ENCODE data around the gene MOCOS. TPM values are rescaled to one million over a fixed set of nuclear protein-coding genes. Genes with fewer than 3 reads are reported as not detected.

Gene MOCOS
- total RNA-seq, 1 donor from 2014 or later: 2.0 TPM

DNA sequence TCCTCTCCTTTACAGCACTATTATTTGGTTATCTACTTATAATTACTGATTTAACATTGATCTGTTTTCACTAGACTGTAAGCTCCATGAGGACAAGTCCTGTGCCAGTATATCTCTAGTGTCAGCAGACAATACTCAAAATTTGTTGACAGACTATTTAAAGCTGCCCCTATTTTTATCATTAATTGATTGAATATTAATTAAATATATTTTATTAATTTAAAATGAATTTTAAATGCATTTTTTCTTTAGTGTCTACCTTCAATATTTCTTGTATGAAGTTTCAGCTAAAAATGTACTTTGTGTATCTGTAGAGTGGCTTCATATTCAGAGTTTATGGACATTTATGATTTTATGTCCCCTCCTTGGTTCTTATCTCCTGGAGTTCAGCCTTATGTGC is 83.9 kb downstream of the MOCOS start:
- H3K27me3 Mint-ChIP-seq: peaks cover 7% of the 10 kb centered on the region

DNA sequence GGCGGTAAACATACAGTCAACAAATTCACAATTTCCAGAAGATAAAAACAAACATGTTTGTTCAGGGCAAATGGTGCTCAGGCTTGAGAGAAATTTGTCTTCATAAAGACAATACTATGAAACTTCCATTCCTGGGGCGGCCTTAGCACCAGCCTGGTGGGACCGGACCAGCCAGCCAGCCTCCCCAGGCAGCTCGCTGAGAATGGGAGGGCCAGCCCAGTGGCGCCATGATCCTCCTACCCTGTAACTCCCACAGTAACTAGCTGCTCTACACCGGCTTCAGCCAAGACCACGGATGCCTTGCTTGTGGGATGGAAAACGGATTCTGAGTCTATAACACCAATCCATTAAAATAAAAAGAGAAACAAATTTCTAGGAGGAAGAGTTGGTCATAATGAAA is 86.0 kb downstream of the MOCOS start:
- Mint-ChIP-seq H3K27me3 (peaks cover 17% of the 10 kb centered on the region), H3K27ac (no peak overlapping the region), H3K9me3 (ENCODE audit: low read depth) (no peaks in the 10 kb centered on the region), H3K36me3 (ENCODE audit: insufficient read depth) (no peaks in the 10 kb centered on the region), H3K4me3 (ENCODE audit: low read depth) (no peak overlapping the region), H3K4me1 (ENCODE audit: low read depth) (no peaks in the 10 kb centered on the region)
- TF ChIP-seq, protein P1, sequence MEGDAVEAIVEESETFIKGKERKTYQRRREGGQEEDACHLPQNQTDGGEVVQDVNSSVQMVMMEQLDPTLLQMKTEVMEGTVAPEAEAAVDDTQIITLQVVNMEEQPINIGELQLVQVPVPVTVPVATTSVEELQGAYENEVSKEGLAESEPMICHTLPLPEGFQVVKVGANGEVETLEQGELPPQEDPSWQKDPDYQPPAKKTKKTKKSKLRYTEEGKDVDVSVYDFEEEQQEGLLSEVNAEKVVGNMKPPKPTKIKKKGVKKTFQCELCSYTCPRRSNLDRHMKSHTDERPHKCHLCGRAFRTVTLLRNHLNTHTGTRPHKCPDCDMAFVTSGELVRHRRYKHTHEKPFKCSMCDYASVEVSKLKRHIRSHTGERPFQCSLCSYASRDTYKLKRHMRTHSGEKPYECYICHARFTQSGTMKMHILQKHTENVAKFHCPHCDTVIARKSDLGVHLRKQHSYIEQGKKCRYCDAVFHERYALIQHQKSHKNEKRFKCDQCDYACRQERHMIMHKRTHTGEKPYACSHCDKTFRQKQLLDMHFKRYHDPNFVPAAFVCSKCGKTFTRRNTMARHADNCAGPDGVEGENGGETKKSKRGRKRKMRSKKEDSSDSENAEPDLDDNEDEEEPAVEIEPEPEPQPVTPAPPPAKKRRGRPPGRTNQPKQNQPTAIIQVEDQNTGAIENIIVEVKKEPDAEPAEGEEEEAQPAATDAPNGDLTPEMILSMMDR (IDR thresholded peaks at IDR 0.05; ENCODE audit: unreplicated experiment): no peak
- DNase-seq (ENCODE audit: low spot score, unreplicated experiment): no peak

More for the DNA sequence above, 83.9 kb downstream of the MOCOS start:
- Mint-ChIP-seq H3K27ac (no peak overlapping the region), H3K9me3 (ENCODE audit: low read depth) (no peaks in the 10 kb centered on the region), H3K36me3 (ENCODE audit: insufficient read depth) (no peaks in the 10 kb centered on the region), H3K4me1 (ENCODE audit: low read depth) (no peaks in the 10 kb centered on the region), H3K4me3 (ENCODE audit: low read depth) (no peak overlapping the region)
- TF ChIP-seq, protein P1 (IDR thresholded peaks at IDR 0.05; ENCODE audit: unreplicated experiment): no peak
- no peak for DNase-seq (ENCODE audit: low spot score, unreplicated experiment)

DNA sequence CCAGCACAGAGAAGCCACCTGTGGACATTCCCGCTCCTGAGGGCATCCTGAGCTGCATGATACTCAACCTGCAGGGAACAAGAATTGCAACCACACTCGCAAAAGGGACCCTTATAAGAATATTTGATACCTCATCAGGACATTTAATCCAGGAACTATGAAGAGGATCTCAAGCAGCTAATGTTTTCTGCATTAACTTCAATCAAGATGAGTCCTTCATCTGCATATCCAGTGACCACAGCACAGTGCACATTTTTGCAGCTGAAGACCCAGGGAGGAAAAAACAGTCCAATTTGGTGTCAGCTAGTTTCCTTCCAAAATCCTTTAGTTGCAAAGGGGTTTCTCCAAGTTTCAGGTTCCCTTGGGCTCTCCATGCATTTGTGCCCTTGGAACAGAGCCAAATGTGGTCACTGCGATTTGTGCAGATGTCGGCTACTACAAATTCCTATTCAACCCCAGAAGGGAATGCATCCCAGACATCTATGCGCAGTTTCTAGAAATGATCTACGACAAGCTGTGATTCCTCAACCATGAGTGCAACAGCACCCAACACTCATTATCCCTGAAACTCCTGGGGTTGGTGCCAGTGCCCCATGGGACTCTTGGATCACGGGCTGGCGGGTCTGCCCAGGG is 86.9 kb downstream of the MOCOS start:
- Mint-ChIP-seq H3K27ac (no peak overlapping the region), H3K9me3 (ENCODE audit: low read depth) (no peaks in the 10 kb centered on the region), H3K4me1 (ENCODE audit: low read depth) (no peaks in the 10 kb centered on the region), H3K27me3 (peaks cover 22% of the 10 kb centered on the region), H3K4me3 (ENCODE audit: low read depth) (no peak overlapping the region), H3K36me3 (ENCODE audit: insufficient read depth) (no peaks in the 10 kb centered on the region)
- DNase-seq (ENCODE audit: low spot score, unreplicated experiment): no peak
- TF ChIP-seq, protein P1 (IDR thresholded peaks at IDR 0.05; ENCODE audit: unreplicated experiment): no peak

DNA sequence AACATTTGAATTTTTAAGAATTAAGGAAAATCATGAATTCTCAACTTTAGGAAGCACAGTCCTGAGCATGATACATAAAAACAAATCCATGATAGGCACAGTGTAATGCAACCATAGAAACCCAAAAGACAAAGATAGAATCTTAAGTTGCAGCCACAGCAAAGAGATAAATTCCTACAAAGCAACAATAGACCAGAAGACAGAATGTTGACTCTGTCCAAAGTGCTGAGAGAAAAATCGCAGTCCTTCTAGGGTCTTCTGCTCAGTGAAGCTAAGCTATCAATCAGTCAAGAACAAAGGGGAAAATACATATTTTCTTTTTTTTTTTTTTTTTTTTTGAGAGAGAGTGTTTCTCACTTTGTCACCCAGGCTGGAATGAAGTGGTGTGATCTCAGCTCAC is 88.3 kb downstream of the MOCOS start:
- H3K9me3 Mint-ChIP-seq (ENCODE audit: low read depth): no peaks in the 10 kb centered on the region
- no peaks in the 10 kb centered on the region for H3K4me1 Mint-ChIP-seq (ENCODE audit: low read depth)
- no peak for DNase-seq (ENCODE audit: low spot score, unreplicated experiment)
- no peaks in the 10 kb centered on the region for H3K36me3 Mint-ChIP-seq (ENCODE audit: insufficient read depth)
- no peak overlapping the region for H3K27ac Mint-ChIP-seq
- H3K4me3 Mint-ChIP-seq (ENCODE audit: low read depth): no peak overlapping the region
- TF ChIP-seq, protein P1 (IDR thresholded peaks at IDR 0.05; ENCODE audit: unreplicated experiment): no peak
- peaks cover 34% of the 10 kb centered on the region for H3K27me3 Mint-ChIP-seq

DNA sequence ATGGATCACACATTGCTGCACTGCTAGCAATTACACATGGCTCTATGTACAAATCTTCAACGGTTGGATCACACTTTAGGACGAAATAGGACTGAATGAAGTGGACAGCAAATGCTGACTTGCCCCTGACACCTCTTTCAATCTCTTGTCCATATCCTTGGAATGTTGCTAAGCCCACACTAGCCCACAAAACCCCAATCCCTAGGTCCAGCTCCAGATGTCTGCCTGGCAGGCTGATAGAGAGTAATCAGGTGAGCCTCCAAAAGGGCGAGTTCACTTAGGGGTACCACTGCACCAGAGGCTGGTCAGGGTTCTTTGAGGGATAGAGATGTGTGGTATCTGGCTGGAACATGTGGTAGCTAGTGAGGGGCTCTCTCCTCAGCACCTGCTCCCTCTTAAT is 91.7 kb downstream of the MOCOS start:
- H3K27ac Mint-ChIP-seq: no peak overlapping the region
- H3K4me1 Mint-ChIP-seq (ENCODE audit: low read depth): no peaks in the 10 kb centered on the region
- TF ChIP-seq, protein P1 (IDR thresholded peaks at IDR 0.05; ENCODE audit: unreplicated experiment): no peak
- H3K9me3 Mint-ChIP-seq (ENCODE audit: low read depth): no peaks in the 10 kb centered on the region
- DNase-seq (ENCODE audit: low spot score, unreplicated experiment): no peak
- H3K36me3 Mint-ChIP-seq (ENCODE audit: insufficient read depth): no peaks in the 10 kb centered on the region
- no peak overlapping the region for H3K4me3 Mint-ChIP-seq (ENCODE audit: low read depth)
- H3K27me3 Mint-ChIP-seq: peaks cover 45% of the 10 kb centered on the region
